Neural cell (in vitro differentiated cells): ENCODE data around the gene NHSL2. TPM values are rescaled to one million over a fixed set of nuclear protein-coding genes. Genes with fewer than 3 reads are reported as not detected.

ENCODE experiments used
- H2AFZ ChIP-seq: fragments of 200-600, 300-800 bp; sonication (generic), shearing (Covaris generic); 2 replicates; pipeline ENCODE4 v1.6.0; 2014; ENCODE audit warnings: low read depth, mild to moderate bottlenecking, antibody characterized with exemption, low read length, moderate library complexity
- H3F3A ChIP-seq: fragments of 200-600 bp; shearing (Covaris generic); 2 replicates; pipeline ENCODE4 v1.6.1; 2016; ENCODE audit warnings: mild to moderate bottlenecking, moderate library complexity, mixed read lengths, antibody characterized with exemption, low read length; ENCODE audit not compliant: insufficient read depth, poor library complexity, severe bottlenecking
- H3K27ac ChIP-seq: fragments of 200-600, 300-800 bp; sonication (generic), shearing (Covaris generic); 2 replicates; pipeline ENCODE4 v1.5.1; 2014; ENCODE audit warnings: mild to moderate bottlenecking, low read length, moderate library complexity
- H3K27me3 ChIP-seq: fragments of 300-800, 200-600 bp; sonication (generic), shearing (Covaris generic); 2 replicates; pipeline ENCODE4 v1.6.0; 2014; ENCODE audit warnings: mild to moderate bottlenecking, low read depth, low read length, moderate library complexity; ENCODE audit not compliant: insufficient read depth
- H3K36me3 ChIP-seq: fragments of 300-800, 200-600 bp; sonication (generic), shearing (Covaris generic); 2 replicates; pipeline ENCODE4 v1.5.1; 2014; ENCODE audit warnings: mild to moderate bottlenecking, antibody characterized with exemption, low read length, moderate library complexity; ENCODE audit not compliant: insufficient read depth
- H3K4me2 ChIP-seq: fragments of 300-800, 200-600 bp; sonication (generic), shearing (Covaris generic); 2 replicates; pipeline ENCODE4 v1.6.0; 2014; ENCODE audit warnings: mild to moderate bottlenecking, low read length
- H3K4me3 ChIP-seq: fragments of 300-800, 200-600 bp; sonication (generic), shearing (Covaris generic); 2 replicates; pipeline ENCODE4 v1.5.1; 2014; ENCODE audit warnings: mild to moderate bottlenecking, low read length, moderate library complexity
- H3K79me2 ChIP-seq: fragments of 200-600 bp; shearing (Covaris generic); replicated peaks from 2 replicates; pipeline ENCODE4 v1.6.0; 2014; ENCODE audit warnings: mild to moderate bottlenecking, low read length, moderate library complexity; ENCODE audit not compliant: insufficient read depth
- H3K9ac ChIP-seq: fragments of 300-800, 200-600 bp; sonication (generic), shearing (Covaris generic); 2 replicates; pipeline ENCODE4 v1.6.1; 2016; ENCODE audit warnings: mild to moderate bottlenecking, low read length, mixed read lengths
- H3K9me2 ChIP-seq: fragments of 200-600 bp; shearing (Covaris generic); 2 replicates; pipeline ENCODE4 v1.6.1; 2016; ENCODE audit warnings: mild to moderate bottlenecking, low read length, mixed read lengths; ENCODE audit not compliant: insufficient read depth
- H3K9me3 ChIP-seq: fragments of 200-600, 300-800 bp; sonication (generic), shearing (Covaris generic); 2 replicates; pipeline ENCODE4 v1.6.1; 2016; ENCODE audit warnings: mild to moderate bottlenecking, mixed run types, low read length, moderate library complexity, mixed read lengths
- H4K20me1 ChIP-seq: fragments of 200-600 bp; shearing (Covaris generic); 2 replicates; pipeline ENCODE4 v1.6.1; 2016; ENCODE audit warnings: mild to moderate bottlenecking, mixed run types; ENCODE audit not compliant: insufficient read depth
- EP300 ChIP-seq: fragments of 450-650 bp; conservative IDR thresholded peaks from 2 replicates; pipeline ENCODE4 v1.6.1; 2014; ENCODE audit warnings: antibody characterized with exemption, mild to moderate bottlenecking, moderate library complexity; ENCODE audit not compliant: poor library complexity, severe bottlenecking
- EZH2 ChIP-seq: fragments of 200-600, 300-800 bp; shearing (Covaris generic), sonication (generic); IDR thresholded peaks from 2 replicates; pipeline ENCODE4 v1.6.1; 2014; ENCODE audit warnings: antibody characterized with exemption, low read length, borderline replicate concordance, mild to moderate bottlenecking; ENCODE audit not compliant: insufficient read depth, poor library complexity, severe bottlenecking
- MXI1 ChIP-seq: fragments of 450-650 bp; conservative IDR thresholded peaks from 2 replicates; pipeline ENCODE4 v1.6.1; 2014; ENCODE audit warnings: antibody characterized with exemption, mild to moderate bottlenecking; ENCODE audit not compliant: poor library complexity, severe bottlenecking
- POLR2AphosphoS5 ChIP-seq: IDR thresholded peaks from 2 replicates; pipeline ENCODE4 v1.6.1; 2012
- RAD21 ChIP-seq: fragments of 450-650 bp; conservative IDR thresholded peaks from 2 replicates; pipeline ENCODE4 v1.6.1; 2014; ENCODE audit warnings: antibody characterized with exemption, mild to moderate bottlenecking, moderate library complexity
- SMC3 ChIP-seq: fragments of 450-650 bp; conservative IDR thresholded peaks from 2 replicates; pipeline ENCODE4 v1.6.1; 2014; ENCODE audit warnings: antibody characterized with exemption, mild to moderate bottlenecking, moderate library complexity; ENCODE audit not compliant: poor library complexity
- TAF1 ChIP-seq: IDR thresholded peaks from 2 replicates; pipeline ENCODE4 v1.6.1; 2012; ENCODE audit warnings: low read depth
- polyA plus RNA-seq: library from polyadenylated mRNA; depleted of rRNA; stranded (reverse); fragments of >200 nt; gene quantifications from 2 replicates; pipeline ENCODE4 v1.2.3, GENCODE V29; 2014
- TF ChIP-seq, protein P1 (sequence below): fragments of 450-650 bp; IDR thresholded peaks from 2 replicates; pipeline ENCODE4 v1.5.1; 2014; ENCODE audit warnings: antibody characterized with exemption, mild to moderate bottlenecking, moderate library complexity; ENCODE audit not compliant: poor library complexity, severe bottlenecking
- TF ChIP-seq, protein P2 (sequence below): IDR thresholded peaks from 2 replicates; pipeline ENCODE4 v1.6.1; 2012; ENCODE audit warnings: borderline replicate concordance

The NHSL2 gene
- polyA plus RNA-seq, 1 donor from 2014 or later = 0.87 TPM

DNA sequence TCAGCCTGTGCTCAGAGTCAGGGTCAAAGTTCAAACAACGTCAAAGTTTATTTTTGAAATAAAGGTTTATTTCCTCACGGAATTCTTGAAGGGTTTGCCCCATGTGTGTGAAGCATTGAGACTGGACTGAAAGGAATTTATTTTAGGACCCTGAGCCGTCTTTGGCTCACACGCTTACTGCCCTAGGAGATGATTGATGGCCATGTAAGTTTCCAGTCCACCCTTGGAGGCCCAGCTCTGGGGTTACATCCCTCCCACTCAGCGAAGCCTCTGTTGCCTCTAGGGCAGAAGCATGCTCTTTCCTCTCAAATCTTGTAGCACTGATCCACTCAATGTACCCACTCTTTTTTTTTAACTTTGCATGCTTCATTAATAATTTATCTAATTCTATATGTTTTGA is 4.5 kb upstream of the NHSL2 start:
- Histone ChIP-seq H3K9me3 (no peaks in the 10 kb centered on the region), H3K27ac (no peak overlapping the region), H3K4me2 (no peak overlapping the region), H3K36me3 (no peaks in the 10 kb centered on the region), H3F3A (no peaks in the 10 kb centered on the region), H3K79me2 (no peaks in the 10 kb centered on the region), H3K4me3 (no peak overlapping the region), H2AFZ (no peak overlapping the region), H4K20me1 (no peaks in the 10 kb centered on the region), H3K9ac (no peak overlapping the region), H3K9me2 (no peaks in the 10 kb centered on the region), H3K27me3 (peaks cover 11% of the 10 kb centered on the region)
- TF ChIP-seq, protein P1, sequence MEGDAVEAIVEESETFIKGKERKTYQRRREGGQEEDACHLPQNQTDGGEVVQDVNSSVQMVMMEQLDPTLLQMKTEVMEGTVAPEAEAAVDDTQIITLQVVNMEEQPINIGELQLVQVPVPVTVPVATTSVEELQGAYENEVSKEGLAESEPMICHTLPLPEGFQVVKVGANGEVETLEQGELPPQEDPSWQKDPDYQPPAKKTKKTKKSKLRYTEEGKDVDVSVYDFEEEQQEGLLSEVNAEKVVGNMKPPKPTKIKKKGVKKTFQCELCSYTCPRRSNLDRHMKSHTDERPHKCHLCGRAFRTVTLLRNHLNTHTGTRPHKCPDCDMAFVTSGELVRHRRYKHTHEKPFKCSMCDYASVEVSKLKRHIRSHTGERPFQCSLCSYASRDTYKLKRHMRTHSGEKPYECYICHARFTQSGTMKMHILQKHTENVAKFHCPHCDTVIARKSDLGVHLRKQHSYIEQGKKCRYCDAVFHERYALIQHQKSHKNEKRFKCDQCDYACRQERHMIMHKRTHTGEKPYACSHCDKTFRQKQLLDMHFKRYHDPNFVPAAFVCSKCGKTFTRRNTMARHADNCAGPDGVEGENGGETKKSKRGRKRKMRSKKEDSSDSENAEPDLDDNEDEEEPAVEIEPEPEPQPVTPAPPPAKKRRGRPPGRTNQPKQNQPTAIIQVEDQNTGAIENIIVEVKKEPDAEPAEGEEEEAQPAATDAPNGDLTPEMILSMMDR = no peak
- TF ChIP-seq EZH2 (no peak), TAF1 (no peak), SMC3 (no peak), POLR2AphosphoS5 (no peak), MXI1 (no peak), RAD21 (no peak), EP300 (no peak)
- TF ChIP-seq, protein P2, sequence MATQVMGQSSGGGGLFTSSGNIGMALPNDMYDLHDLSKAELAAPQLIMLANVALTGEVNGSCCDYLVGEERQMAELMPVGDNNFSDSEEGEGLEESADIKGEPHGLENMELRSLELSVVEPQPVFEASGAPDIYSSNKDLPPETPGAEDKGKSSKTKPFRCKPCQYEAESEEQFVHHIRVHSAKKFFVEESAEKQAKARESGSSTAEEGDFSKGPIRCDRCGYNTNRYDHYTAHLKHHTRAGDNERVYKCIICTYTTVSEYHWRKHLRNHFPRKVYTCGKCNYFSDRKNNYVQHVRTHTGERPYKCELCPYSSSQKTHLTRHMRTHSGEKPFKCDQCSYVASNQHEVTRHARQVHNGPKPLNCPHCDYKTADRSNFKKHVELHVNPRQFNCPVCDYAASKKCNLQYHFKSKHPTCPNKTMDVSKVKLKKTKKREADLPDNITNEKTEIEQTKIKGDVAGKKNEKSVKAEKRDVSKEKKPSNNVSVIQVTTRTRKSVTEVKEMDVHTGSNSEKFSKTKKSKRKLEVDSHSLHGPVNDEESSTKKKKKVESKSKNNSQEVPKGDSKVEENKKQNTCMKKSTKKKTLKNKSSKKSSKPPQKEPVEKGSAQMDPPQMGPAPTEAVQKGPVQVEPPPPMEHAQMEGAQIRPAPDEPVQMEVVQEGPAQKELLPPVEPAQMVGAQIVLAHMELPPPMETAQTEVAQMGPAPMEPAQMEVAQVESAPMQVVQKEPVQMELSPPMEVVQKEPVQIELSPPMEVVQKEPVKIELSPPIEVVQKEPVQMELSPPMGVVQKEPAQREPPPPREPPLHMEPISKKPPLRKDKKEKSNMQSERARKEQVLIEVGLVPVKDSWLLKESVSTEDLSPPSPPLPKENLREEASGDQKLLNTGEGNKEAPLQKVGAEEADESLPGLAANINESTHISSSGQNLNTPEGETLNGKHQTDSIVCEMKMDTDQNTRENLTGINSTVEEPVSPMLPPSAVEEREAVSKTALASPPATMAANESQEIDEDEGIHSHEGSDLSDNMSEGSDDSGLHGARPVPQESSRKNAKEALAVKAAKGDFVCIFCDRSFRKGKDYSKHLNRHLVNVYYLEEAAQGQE = no peak

DNA sequence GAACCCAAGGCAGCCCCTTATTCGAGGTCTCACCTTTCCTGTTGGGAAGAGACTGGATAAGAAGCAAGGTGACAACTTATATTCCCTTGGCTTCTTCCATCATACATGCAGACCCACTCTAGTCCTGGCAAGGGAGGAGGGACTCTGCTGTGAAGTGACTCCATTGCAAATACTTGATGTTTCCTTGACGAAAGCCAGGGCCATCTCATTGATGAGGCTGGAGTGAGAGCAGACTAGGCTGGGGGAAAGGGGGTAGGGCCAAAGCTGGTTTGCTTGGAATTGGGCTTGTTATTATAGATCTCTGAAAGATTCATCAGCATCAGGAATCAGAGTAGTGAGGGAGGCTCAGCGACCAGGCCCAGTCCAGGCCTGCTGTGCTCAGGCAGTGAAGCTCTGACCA is 2.3 kb upstream of the NHSL2 start:
- Histone ChIP-seq H3K9ac (no peak overlapping the region), H3K9me2 (no peaks in the 10 kb centered on the region), H4K20me1 (no peaks in the 10 kb centered on the region), H3F3A (no peaks in the 10 kb centered on the region), H3K27ac (no peak overlapping the region), H3K4me3 (no peak overlapping the region), H3K79me2 (no peaks in the 10 kb centered on the region), H3K36me3 (no peaks in the 10 kb centered on the region), H3K27me3 (peaks cover 23% of the 10 kb centered on the region), H2AFZ (no peak overlapping the region), H3K9me3 (no peaks in the 10 kb centered on the region), H3K4me2 (no peak overlapping the region)
- no peak for TF ChIP-seq SMC3
- no peak for TF ChIP-seq POLR2AphosphoS5
- TF ChIP-seq TAF1 = no peak
- TF ChIP-seq, protein P1 = no peak
- TF ChIP-seq, protein P2 = no peak
- no peak for TF ChIP-seq RAD21
- TF ChIP-seq EP300 = no peak
- TF ChIP-seq EZH2 = no peak
